GM18861 (cell line): ENCODE results near the gene TLE2.
"Not testable (repeated sequence)": the region's sequence is repeated elsewhere in the genome, so short reads cannot be mapped to it uniquely, and the experiment has no call there.

Experiments used
- ATAC-seq: cut with Tn5 transposase; IDR thresholded peaks from one replicate; pipeline ENCODE4 v1.9.1; 2021; ENCODE audit not compliant: unreplicated experiment

The TLE2 gene

DNA sequence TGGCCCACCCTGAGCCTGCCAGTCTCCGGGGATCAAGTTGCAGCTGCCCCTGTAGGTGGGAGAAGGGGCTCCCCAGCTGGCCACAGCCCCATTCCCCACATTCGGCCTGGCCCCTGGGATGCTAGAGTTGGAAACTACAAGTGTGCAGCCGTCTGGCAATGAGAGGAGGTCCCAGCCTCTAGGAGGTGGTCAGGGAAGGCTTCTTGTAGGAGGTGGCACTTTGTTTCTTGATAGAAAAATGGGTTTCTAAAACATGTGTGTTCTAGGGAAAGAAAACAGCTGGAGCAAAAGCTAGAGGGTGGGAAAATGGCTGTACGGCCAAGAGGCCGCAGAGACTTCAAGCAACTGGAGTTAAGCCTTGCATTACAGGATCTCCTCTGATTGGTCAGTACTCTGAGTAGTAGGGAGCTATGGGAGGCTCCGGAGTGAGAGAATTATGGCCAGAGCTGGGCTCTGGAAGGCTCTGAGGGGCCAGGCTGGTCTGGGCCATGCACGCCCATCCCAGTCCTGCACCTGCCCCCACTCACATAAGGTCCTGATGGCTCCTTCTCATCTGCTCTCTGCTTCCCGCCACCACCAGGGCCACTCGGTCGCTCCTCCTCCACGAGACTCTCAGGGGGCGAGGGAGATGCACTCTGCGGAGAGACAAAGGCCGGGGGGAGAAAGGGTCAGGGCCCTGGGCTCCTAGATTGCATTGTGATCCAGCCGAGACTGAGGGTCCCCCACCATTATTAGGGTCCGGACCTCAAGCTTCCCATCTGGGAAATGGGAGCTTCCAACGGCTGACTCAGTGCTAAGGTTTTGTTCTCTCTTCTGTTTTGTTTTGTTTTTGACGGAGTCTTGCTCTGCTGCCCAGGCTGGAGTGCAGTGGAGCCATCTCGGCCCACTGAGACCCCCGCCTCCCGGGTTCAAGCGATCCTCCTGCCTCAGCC lies 13.7 kb downstream of the TLE2 start:
- ATAC-seq: no peak

DNA sequence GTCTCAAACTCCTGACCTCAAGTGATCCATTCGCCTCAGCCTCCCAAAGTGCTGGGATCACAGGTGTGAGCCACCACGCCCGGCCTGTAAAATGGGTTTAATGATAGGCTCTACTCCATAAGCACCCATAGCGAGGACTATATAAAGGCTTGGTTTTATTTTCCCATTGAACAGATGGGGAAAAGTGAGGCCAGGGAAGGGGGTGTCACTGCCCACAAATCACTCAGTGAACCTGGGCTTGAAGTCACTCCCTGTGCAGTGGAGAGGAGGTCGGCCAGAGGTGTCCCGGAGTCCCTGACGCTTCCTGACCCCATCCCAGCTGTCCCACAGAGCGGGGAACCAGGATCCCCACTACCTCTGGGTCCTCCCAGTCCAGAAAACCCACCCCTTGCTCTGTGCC lies 14.9 kb downstream of the TLE2 start:
- ATAC-seq: no peak

DNA sequence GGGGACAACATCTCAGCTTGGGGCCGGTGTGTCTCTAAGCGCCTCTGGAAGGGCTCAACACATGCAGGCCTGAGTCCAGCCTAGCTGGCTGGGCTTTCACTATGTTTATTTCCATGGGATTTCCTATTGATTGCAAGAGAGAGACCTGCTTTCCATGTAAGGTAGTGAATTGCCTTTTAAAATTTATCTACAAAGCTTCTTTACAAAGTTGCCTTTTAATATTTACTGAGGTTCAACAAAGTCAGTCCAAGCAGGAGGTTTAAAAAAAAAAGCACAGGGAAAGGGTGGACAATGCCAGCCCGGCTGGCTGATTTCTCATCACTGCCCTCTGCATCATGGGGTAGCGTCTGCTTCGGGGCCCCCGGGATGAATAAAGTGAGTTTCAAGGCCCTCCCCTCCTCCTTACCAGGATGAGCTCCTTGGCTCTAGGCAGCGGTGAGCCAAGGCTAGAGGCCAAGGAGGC lies 15.8 kb downstream of the TLE2 start:
- no peak for ATAC-seq

DNA sequence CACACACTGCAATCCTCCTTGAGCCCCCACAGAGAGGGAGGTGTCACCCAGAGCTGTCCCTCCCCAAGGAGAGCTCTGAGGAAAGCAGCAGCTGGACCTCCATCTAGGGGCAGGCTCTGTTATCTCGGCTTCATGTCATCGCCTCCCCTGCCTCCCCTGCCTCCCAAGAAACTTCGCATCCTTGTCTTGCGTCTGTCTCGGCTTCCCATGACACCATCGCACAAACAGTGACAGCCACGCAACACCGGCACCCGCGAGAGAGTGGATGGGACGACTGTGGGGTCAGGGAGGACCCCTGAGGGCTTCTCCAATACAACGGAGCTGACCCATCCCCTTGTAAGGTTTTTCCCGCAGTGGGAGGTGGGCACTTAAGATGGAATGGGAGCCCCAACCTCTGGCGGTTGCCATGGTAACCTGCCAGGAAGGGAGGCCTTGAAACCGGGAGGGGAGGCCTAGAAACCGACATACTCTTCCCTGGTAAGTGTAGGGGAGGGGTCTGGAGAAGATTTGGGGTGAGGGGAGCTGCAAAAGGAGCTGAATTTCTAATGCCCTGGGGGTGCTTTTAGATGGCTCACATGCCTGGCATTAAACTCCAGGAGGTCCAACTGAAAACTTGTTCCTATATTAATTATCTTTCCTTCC lies 16.3 kb downstream of the TLE2 start:
- ATAC-seq: no peak

DNA sequence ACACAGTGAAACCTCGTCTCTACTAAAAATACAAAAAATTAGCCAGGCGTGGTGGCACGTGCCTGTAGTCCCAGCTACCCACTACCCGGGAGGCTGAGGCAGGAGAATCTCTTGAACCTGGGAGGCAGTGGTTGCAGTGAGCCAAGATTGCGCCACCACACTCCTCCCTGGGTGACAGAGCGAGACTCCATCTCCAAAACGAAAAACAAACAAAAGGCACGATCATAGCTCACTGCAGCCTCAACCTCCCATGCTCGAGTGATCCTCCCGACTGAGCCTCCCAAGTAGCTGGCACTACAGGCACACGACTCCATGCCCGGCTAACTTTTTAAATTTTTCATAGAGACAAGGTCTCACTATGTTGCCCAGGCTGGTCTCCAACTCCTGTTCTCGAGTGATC lies 17.0 kb downstream of the TLE2 start:
- ATAC-seq: not testable (repeated sequence)

DNA sequence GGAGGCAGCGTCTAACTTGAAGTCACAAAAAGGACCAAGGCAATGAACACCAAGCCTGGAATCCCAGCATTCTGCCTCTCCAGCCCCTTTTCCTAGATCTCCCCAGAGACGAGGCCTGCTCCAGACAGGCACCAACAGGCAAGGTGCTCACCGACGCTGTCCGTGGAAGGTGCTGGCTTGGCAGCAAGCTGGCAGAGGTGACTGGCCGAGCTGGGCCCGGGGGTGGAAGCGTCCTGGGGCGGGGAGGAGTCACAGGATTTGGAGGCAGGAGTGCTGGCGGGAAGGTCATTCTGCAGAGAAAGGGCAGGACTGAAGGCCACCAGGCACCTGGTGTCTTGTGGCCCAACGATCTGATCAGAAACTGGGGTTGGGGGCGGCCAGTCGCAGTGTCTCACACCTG lies 18.2 kb downstream of the TLE2 start:
- ATAC-seq: no peak

DNA sequence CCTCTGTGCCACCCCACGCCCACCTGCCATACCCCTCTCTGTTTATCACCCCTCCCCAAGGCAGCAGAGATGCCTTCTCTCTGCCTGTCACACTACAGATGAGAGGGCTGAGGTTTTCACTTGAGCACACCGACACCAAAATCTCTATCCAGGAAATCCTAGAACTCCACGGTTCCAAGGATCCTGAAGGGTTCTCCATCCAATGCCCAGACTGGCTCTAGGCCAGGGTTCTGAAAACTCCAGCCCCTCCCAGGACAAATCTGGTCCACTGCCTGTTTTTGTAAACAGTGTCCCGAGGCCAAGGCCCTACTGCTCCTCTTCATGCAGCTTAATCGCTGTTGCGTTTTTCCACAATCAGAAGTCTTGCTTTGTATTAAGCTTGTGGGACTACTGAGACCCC lies 20.1 kb downstream of the TLE2 start:
- ATAC-seq: no peak

DNA sequence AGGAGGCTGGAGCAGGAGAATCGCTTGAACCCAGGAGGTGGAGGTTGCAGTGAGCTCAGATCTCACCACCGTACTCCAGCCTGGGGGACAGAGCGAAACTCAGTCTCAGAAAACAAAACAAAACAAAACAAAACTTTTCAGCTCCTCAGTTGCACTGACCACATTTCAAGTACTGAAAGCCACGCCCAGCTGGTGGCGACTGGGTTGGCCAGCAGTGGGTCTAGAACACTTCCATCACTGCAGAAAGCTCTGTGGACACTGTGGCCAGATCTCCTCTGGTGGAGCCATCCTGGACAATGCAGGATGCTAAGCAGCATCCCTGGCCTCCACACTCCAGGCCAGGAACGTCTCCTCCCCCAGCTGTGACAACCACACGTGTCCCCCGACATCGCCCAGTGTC lies 21.1 kb downstream of the TLE2 start:
- ATAC-seq: no peak

DNA sequence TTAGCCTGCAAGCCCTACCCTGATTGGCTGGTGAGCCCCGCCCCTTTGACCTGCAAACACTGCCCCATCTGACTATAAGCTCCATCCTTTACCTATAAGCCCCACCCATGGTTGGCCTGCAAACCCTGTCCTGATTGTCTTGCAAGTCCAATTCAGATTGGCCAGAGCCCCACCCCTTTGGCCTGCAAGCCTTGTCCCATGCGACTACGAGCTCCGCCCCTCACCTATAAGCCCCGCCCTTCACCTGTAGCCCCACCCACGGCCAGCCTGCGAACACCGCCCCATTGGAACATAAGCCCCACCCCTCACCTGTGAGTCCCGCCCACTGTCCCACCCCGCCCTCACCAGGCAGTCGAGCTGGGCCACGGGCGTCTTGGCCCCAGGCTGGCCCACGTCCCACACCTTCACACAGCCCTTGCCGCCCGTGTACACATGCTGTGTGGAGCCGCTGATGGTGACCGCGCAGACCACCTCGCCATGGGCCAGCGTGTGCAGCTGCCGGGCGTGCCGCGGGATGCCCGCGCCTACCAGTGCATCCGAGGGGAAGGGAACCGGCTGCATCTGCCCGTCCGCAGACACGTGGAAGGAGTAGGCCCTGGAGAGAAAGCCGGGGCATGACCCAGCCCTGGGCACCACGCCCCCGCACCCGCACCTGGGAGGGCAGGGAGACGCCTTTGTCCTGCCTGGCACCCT lies 22.9 kb downstream of the TLE2 start:
- ATAC-seq: no peak

DNA sequence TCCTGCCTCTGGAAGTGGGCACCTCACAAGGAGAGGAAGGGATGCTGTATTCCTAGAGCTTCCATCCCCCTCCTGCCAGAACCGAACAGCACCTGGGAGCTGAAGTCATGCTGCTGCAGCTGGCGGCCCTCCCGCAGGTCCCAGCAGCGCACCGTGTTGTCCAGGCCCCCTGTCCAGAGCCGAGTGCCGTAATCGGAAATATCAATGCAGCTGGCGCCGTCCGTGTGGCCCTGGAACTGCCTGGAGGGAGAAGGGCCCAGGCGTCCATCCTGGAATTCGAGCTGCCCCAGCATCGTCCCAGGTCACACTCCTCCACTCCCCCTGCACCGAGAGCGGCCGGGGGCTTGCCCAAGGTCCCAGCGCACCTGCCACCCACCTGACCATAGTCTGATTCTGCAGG lies 23.7 kb downstream of the TLE2 start:
- no peak for ATAC-seq

DNA sequence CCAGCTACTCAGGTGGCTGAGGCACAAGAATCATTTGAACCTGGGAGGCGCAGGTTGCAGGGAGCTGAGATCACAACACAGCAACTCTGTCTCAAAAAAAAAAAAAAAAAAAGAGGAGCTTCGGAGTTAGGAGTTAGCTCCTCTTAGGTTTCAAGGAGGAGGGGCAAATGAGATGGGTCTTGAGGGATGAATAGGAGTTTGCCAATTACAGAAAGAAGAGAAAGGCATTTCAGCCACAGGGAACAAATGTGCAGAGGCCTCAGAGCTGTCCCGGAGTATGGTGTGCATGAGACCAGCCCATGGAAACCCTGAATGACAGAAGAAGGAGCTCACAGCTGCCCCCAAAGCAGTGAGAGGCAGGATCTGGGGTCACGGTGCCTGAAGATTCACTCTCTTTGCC lies 24.6 kb downstream of the TLE2 start:
- no peak for ATAC-seq

DNA sequence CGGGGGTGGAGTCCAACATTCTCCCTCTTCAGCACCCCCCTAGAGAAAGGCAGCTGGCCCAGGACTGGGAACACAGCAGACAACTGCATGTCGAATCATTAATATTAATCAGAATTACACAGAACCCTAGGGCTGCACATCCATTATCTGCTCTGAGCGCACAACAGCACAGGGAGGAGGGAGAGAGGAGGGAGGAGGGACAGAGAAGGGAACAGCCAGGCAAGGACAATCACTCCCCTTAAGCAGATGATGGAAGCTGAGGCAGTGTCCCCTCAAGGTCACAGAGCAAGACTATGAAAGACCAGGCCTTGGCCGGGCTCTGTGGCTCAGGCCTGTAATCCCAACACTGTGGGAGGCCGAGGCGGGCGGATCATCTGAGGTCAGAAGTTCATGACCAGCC lies 26.0 kb downstream of the TLE2 start:
- no peak for ATAC-seq

DNA sequence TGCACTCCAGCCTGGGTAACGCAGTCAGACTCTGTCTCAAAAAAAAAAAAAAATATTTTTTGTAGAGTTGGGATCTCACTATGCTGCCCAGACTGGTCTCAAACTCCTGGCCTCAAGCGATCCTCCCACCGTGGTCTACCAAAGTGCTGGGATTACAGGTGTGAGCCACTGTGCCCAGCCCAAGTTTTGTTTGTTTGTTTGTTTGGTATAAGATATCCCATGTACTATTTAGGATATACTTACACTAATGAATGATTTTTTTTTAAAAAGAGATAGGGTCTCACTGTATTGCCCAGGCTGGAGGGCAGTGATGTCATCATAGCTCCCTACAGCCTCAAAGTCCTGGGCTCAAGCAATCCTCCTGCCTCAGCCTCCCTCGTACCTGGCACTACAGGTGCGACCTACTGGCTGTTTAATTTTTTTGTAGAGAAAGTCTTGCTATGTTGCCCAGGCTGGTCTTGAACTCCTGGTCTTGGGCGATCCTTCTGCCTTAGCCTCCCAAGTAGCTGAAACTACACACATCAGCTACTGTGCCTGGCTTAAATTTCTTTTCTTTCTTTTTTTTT lies 27.8 kb downstream of the TLE2 start:
- ATAC-seq: no peak

DNA sequence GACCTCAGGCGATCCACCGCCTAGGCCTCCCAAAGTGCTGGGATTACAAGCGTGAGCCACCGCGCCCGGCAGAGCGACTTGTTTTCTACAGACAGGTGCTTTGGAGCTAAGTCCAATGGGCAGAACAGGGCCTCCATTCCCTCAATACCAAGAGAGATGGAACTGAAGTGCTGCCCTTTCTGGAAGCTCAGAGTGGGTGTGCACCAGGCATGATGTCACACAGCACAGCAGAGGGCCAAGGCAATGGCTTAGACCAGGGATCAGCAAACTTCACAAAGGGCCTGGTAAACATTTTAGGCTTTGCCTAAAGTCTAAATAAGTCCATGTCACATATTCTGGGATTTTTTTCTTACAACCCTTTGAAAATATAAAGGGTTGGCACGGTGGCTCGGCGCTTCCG lies 30.4 kb downstream of the TLE2 start:
- ATAC-seq: no peak

DNA sequence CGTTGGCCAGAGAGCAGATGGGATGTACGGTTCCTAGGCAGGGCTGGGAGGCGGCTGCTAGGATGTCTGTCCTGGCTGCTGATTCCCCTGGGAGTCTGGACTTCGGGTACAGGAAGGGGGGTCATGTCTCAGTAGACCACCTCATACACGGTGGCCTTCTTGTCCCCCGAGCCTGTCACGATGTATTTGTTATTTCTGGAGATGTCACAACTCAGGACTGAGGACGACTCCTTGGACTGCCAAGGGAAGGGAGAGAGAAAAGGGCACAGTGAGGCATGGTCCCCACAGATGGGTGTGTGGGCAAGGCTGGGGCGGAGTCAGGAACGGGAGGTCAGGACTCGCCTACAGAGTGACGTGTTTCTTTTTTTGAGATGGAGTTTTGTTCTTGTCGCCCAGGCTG lies 31.4 kb downstream of the TLE2 start:
- ATAC-seq: no peak

DNA sequence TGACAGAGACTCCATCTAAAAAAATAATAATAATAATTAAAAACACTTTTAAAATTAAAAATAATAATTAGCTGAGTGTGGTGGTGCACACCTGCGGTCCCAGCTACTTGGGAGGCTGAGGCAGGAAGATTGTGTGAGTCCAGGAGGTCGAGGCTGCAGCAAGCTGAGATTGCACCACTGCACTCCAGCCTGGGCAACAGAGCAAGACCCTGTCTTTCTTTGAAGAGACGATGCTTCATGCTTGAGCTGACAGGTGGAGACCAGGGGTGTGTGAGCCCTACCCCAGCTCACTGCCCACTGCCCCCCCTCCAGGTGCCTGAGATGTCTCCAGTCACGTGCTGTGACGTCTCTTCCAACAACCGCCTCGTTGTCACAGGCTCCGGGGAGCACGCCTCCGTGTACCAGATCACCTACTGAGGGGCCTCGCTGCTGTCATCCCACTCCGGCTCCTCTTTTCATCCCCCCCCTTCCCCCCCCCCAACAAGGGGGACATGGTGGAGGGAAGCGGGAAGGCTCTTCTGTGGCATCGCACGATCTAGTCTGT lies 34.4 kb downstream of the TLE2 start:
- no peak for ATAC-seq

DNA sequence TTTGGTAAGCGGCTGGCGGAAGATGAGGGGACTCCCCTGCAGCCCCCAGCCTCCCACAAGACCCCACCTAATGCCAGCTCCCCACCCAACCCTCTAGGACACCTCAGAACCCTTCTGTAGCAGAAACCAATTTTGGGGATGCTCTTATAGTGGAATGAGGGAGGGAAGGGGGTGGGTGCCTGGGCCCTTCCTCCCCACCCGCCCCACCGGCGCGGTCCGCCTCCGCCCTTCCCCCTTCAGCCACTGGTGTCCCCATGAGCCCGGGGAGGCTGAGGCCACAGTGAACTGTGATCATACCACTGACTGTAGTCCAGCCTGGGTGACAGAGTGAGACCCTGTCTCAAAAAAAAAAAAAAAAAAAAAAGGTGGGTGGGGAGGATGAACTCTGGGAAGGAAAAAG lies 35.5 kb downstream of the TLE2 start:
- no peak for ATAC-seq

DNA sequence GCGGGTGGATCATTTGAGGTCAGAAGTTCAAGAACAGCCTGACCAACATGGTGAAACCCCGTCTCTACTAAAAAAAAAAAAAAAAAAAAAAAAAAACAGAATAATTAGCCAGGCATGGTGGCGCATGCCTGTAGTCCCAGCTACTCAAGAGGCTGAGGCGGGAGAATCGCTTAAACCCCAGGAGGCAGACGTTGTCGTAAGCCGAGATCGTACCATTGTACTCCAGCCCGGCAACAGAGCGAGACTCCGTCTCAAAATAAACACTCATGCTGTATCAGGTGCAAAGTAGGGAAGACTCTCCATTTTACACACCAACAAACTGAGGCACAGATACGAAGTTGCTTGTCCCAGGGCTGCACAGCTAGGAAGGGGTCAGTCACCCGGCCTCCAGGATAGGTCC lies 36.1 kb downstream of the TLE2 start:
- no peak for ATAC-seq

DNA sequence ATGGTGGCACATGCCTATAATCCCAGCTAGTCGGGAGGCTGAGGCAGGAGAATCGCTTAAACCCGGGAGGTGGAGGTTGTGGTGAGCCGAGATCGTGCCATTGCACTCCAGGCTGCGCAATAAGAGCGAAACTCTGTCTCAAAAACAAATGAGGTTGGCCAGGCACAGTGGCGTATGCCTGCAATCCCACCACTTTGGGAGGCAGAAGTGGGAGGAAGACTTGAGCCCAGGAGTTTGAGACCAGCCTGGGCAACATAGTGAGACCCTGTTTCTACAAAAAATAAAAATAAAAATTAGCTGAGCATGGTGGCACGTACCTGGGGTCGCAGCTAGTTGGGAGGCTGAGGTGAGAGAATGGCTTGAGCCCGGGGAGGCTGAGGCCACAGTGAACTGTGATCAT lies 36.7 kb downstream of the TLE2 start:
- ATAC-seq: not testable (repeated sequence)

DNA sequence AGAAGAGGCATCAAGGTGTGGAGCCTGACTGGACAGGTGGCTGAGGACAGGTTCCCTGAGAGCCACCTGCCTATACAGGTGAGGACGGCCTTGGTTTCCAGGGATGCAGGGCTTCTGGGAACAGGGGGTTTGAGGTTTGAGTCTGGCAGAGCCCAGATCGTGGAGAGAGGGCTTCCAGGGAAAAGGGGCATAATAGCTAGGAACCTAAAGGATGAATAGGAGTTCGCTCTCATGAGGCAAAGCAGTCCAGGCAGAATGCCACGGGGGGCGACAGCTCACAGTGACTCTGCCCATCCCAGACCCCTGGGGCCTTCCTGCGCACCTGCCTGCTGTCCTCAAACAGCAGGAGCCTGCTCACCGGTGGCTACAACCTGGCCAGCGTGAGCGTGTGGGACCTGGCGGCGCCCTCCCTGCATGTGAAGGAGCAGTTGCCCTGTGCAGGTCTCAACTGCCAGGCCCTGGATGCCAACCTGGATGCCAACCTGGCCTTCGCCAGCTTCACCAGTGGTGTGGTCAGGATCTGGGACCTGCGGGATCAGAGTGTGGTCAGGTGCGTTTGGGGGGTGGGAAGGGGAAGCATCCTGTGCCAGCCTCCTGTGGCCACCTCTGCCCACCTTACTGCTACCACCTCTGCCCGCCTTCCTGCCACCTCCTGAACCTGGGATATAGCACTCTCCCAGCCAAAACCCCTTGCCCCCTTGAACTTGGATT lies 39.7 kb downstream of the TLE2 start:
- ATAC-seq: no peak

DNA sequence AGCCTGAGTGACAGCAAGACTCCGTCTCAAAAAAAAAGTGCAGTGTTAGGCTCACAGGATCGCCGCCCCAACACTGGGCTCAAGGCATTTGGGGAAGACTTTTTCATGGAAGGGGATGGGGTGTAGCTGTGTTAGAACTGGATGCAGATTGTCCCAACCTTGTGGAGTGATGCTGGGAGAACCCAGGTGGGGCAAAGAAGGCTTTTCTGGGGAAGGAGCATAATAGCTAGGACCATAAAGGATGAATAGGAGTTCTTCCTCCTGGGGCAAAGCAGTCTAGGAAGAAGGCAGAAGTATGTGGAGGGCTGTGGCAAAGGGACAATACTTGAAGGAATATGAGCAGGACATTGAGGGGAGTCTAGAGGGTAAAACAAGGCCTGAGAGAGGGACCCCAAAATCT lies 40.5 kb downstream of the TLE2 start:
- ATAC-seq: no peak
